K562 (cell line): ENCODE results near the gene LYPD5. TPM values are rescaled to one million over a fixed set of nuclear protein-coding genes. Genes with fewer than 3 reads are reported as not detected.

Source experiments
- ATF6 ChIP-seq: sonication (generic); formaldehyde crosslinking; IDR thresholded peaks from 2 replicates; pipeline ENCODE4 v1.4.0; 2020; ENCODE audit warnings: mild to moderate bottlenecking, missing genetic modification reagents
- MTA3 ChIP-seq: fragments of 450-650 bp; formaldehyde crosslinking; IDR thresholded peaks from 2 replicates; pipeline ENCODE4 v1.6.1; 2017; ENCODE audit warnings: mild to moderate bottlenecking, borderline replicate concordance
- MYBL2 ChIP-seq, 2 experiments: fragments of 450-650 bp in 1 of 2; sonication (generic) in 1 of 2; formaldehyde crosslinking in 1 of 2; IDR thresholded peaks; 2 replicates each; pipeline versions ENCODE4 v1.6.1 to v1.8.1; 2017 to 2022; ENCODE audit warnings: borderline replicate concordance in 1 of 2, inconsistent platforms in 1 of 2, low read depth in 1 of 2, mild to moderate bottlenecking in 1 of 2, missing genetic modification reagents in 1 of 2, moderate library complexity in 1 of 2
- PKNOX1 ChIP-seq: fragments of 450-650 bp; IDR thresholded peaks from 2 replicates; pipeline ENCODE4 v1.6.1; 2016
- PML ChIP-seq: IDR thresholded peaks from 2 replicates; pipeline ENCODE4 v1.6.1; 2012; ENCODE audit warnings: low read length, inconsistent platforms
- SLC30A9 ChIP-seq: fragments of 250-450 bp; sonication (Bioruptor Pico); IDR thresholded peaks from 2 replicates; pipeline ENCODE4 v1.8.0; 2022; ENCODE audit warnings: mild to moderate bottlenecking, moderate library complexity
- STAG1 ChIP-seq: sonication (generic); formaldehyde crosslinking; IDR thresholded peaks from 2 replicates; pipeline ENCODE4 v1.5.0; 2020; ENCODE audit warnings: missing genetic modification reagents, borderline replicate concordance
- TARDBP ChIP-seq: fragments of 450-650 bp; IDR thresholded peaks from 2 replicates; pipeline ENCODE4 v1.6.1; 2016
- USF2 ChIP-seq: sonication (generic); formaldehyde crosslinking; IDR thresholded peaks from 2 replicates; pipeline ENCODE4 v1.5.0; 2020; ENCODE audit warnings: missing genetic modification reagents
- ZNF12 ChIP-seq: sonication (generic); formaldehyde crosslinking; IDR thresholded peaks from 2 replicates; pipeline ENCODE4 v1.4.0; 2020; ENCODE audit warnings: mild to moderate bottlenecking, missing genetic modification reagents
- ZNF134 ChIP-seq: fragments of 250-450 bp; sonication (Bioruptor Pico); conservative IDR thresholded peaks from 2 replicates; pipeline ENCODE4 v1.4.0; 2020
- ZNF140 ChIP-seq: fragments of 250-450 bp; sonication (Bioruptor Pico); IDR thresholded peaks from 2 replicates; pipeline ENCODE4 v1.8.0; 2021; ENCODE audit warnings: moderate library complexity, mild to moderate bottlenecking, inconsistent platforms
- ZNF408 ChIP-seq: fragments of 250-450 bp; sonication (Bioruptor Pico); IDR thresholded peaks from 2 replicates; pipeline ENCODE4 v1.4.0; 2020; ENCODE audit warnings: low read depth, mild to moderate bottlenecking, moderate library complexity
- ZNF592 ChIP-seq: fragments of 450-650 bp; IDR thresholded peaks from 2 replicates; pipeline ENCODE4 v1.6.1; 2017; ENCODE audit warnings: antibody characterized with exemption, mild to moderate bottlenecking
- polyA plus RNA-seq, 8 experiments: library from polyadenylated mRNA; depleted of rRNA in 4 of 8; stranded (reverse) in 5 of 8; unstranded in 3 of 8; fragments of >200 nt; fragmentation: Nextera tagmentation in 2 of 8; fragmentation: Illumina TruSeq in 1 of 8; extraction: Ambion mirVana in 2 of 8; extraction: Trizol in 1 of 8; gene quantifications; 2 replicates each; pipeline versions ENCODE4 v1.2.1 to v1.2.3, GENCODE V29; 2011 to 2014; ENCODE audit warnings: inconsistent platforms in 1 of 8, missing spikeins in 1 of 8
- total RNA-seq, 7 experiments: library from RNA; depleted of rRNA in 6 of 7; stranded (reverse); fragments of >200 nt in 6 of 7; fragmentation: Illumina TruSeq in 2 of 7; extraction: Trizol in 2 of 7; gene quantifications; 2 replicates each; pipeline versions ENCODE4 v1.2.1 to v1.2.3, GENCODE V29; 2011 to 2021; ENCODE audit warnings: low replicate concordance in 1 of 7

LYPD5 gene
- total and polyA plus RNA-seq, 9 of the 15 experiments (the other 6 are each of a cell fraction or from before 2014, with no cell fraction given) = 0.03 to 0.22 (median 0.10) TPM; not detected in 3

- TF ChIP-seq USF2 (CRISPR knock-in tag) (no peak), SLC30A9 (no peak), ZNF140 (CRISPR knock-in tag) (no peak), MYBL2 (IDR thresholded peaks at IDR 0.05; ENCODE audit: low read depth) (no peak), MYBL2 (CRISPR knock-in tag; IDR thresholded peaks at IDR 0.05; ENCODE audit: borderline replicate concordance) (no peak), ZNF134 (CRISPR knock-in tag) (no peak), MTA3 (no peak), PML (no peak), PKNOX1 (no peak), STAG1 (CRISPR knock-in tag) (peak; percentile 57; the same call in 1 of the 2 replicates), ZNF12 (no peak), ZNF408 (no peak), ATF6 (CRISPR knock-in tag) (no peak), TARDBP (no peak), ZNF592 (peak; percentile 91)
Measured at GRCh38 chr19:43784981-43785808, 17.1 kb downstream of the LYPD5 start (continued).
